ENCODE data around the gene SERPINB6. TPM values are rescaled to one million over a fixed set of nuclear protein-coding genes. Genes with fewer than 3 reads are reported as not detected.

The SERPINB6 gene
- polyA plus RNA-seq, 1 of the 3 experiments (the other 2 are of a cell fraction): 102 TPM

DNA sequence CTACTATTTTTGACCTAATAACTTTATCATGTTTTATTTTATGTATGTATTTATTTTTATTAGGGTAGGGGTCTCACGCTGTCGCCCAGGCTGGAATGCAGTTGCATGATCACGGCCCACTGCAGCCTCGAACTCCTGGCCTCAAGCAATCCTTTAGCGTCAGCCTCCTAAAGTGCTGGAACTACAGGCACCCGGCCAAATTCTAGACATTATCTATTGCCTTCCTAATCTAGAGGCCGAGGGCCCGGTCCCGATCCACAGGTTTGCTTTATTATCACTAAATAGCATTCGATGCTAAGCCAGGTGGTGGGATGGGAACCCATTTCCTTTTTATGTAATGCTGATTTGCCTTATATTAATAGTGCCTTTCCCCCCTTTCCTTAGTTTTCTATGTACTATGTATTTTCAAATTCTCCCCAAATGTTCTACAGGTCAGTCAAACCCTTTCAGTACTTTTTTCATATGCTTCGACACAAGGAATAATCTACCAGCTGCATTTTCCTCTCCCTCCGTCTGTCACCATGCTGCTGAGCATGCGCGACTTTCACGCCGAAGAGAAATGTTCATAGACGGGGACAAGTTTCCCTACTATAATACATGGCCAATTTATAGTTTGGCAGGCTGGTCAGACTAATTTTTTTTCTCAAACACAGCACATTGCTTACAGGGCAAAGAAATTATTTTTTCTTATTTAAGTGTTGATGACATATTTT, 6.4 kb downstream of the SERPINB6 start:
- ChIA-PET POLR2A (no interaction called here), CTCF (interaction anchor here (1.6 to 3.2 kb wide), 2 partner anchors 12 to 24 kb away, joined by 9 to 22 read pairs; no protein-coding TSS in a partner anchor)
- no peaks in the 10 kb centered on the region for H4K20me1 ChIP-seq (ENCODE audit: insufficient read depth)
- no peak overlapping the region for H3K27ac ChIP-seq (ENCODE audit: low read depth in 2 of 2, low read length in 1 of 2)
- no peaks in the 10 kb centered on the region for H3K9me3 ChIP-seq
- H3K4me1 ChIP-seq (ENCODE audit: control insufficient read depth in 1 of 2, insufficient read depth in 2 of 2, low read depth in 1 of 2, low read length in 1 of 2): peaks cover under 1 to 14% of the 10 kb centered on the region in 2 experiments; a peak in 3 of 4 replicates
- no peak overlapping the region for H3K9ac ChIP-seq
- no peak for DNase-seq
- no peaks in the 10 kb centered on the region for H3K9me2 ChIP-seq
- H3K79me2 ChIP-seq (ENCODE audit: insufficient read depth): peaks cover 86% of the 10 kb centered on the region
- no peak overlapping the region for H3K4me3 ChIP-seq (ENCODE audit: low read depth in 2 of 2, low read length in 1 of 2)
- 95% methylated on average over 17 of the region's 17 CpGs for WGBS (ENCODE audit: low lambda C conversion rate)
- H3K4me2 ChIP-seq: no peak overlapping the region
- H3K36me3 ChIP-seq (replicated peaks in 1 of 2; ENCODE audit: control insufficient read depth in 1 of 2, insufficient read depth in 2 of 2, low read length in 1 of 2): peaks cover 0 to 3% of the 10 kb centered on the region in 2 experiments
- H3F3A ChIP-seq (replicated peaks; ENCODE audit: insufficient read depth): peaks cover 36% of the 10 kb centered on the region
- no peak overlapping the region for H2AFZ ChIP-seq (ENCODE audit: low read depth)
- no peak for TF ChIP-seq JUND (IDR thresholded peaks at IDR 0.05)
- TF ChIP-seq TAF1 (IDR thresholded peaks at IDR 0.05; ENCODE audit: borderline replicate concordance, low read depth, low read length): no peak
- TF ChIP-seq GATA2 (CRISPR knock-in tag; IDR thresholded peaks at IDR 0.05): no peak
- no peak for TF ChIP-seq RAD21 (IDR thresholded peaks at IDR 0.05; ENCODE audit: low read length)
- no peak for TF ChIP-seq FOXJ3 (CRISPR knock-in tag; IDR thresholded peaks at IDR 0.05)
- TF ChIP-seq PBX3 (IDR thresholded peaks at IDR 0.05): no peak
- TF ChIP-seq YY1 (IDR thresholded peaks at IDR 0.05; ENCODE audit: low read depth): no peak
- no peak for TF ChIP-seq CTCF (IDR thresholded peaks at IDR 0.05)
- TF ChIP-seq TCF12 (IDR thresholded peaks at IDR 0.05): no peak
- TF ChIP-seq ELF1 (IDR thresholded peaks at IDR 0.05): no peak
- no peak for TF ChIP-seq ZBTB33 (IDR thresholded peaks at IDR 0.05; ENCODE audit: borderline replicate concordance, low read depth)
- no peak for TF ChIP-seq NFIC (IDR thresholded peaks at IDR 0.05; ENCODE audit: borderline replicate concordance)
- TF ChIP-seq, protein P1, sequence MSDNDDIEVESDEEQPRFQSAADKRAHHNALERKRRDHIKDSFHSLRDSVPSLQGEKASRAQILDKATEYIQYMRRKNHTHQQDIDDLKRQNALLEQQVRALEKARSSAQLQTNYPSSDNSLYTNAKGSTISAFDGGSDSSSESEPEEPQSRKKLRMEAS (IDR thresholded peaks at IDR 0.05; ENCODE audit: low read depth): no peak
- H3K27me3 ChIP-seq (ENCODE audit: insufficient read depth): no peaks in the 10 kb centered on the region

All from SK-N-SH (cell line).